C4-2B (cell line): Measurements from ENCODE around the gene ST3GAL6.

Experiments
- ZFX ChIP-seq: fragments of 450-650 bp; IDR thresholded peaks from 2 replicates; pipeline ENCODE4 v1.6.1; 2017
- TF ChIP-seq, protein P1 (sequence below): fragments of 450-650 bp; conservative IDR thresholded peaks from 2 replicates; pipeline ENCODE4 v1.5.1; 2017; ENCODE audit warnings: mild to moderate bottlenecking

DNA sequence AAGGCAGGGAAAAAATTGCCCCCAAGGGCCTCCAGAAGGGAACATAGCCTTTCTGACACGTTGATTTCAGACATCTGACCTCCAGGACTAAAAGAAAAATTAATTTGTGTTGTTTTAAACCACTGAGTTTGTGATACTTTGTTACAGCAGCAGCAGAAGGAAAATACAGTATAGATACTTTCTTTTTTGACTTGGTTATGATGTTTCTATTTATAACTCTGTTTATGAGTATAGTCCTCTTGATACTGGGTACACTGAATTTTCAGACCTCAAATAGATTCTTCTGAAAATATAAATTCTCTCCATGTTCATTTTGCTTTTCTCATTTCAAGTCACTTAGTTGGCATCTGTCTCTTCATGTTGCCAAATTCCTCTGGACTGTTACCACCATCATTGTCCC lies 44.4 kb upstream of the ST3GAL6 start:
- TF ChIP-seq, protein P1, sequence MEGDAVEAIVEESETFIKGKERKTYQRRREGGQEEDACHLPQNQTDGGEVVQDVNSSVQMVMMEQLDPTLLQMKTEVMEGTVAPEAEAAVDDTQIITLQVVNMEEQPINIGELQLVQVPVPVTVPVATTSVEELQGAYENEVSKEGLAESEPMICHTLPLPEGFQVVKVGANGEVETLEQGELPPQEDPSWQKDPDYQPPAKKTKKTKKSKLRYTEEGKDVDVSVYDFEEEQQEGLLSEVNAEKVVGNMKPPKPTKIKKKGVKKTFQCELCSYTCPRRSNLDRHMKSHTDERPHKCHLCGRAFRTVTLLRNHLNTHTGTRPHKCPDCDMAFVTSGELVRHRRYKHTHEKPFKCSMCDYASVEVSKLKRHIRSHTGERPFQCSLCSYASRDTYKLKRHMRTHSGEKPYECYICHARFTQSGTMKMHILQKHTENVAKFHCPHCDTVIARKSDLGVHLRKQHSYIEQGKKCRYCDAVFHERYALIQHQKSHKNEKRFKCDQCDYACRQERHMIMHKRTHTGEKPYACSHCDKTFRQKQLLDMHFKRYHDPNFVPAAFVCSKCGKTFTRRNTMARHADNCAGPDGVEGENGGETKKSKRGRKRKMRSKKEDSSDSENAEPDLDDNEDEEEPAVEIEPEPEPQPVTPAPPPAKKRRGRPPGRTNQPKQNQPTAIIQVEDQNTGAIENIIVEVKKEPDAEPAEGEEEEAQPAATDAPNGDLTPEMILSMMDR = no peak
- TF ChIP-seq ZFX = no peak
